Cortex of kidney (tissue), 1 donor: ENCODE data around the gene INO80.

Experiments
- DNase-seq: peaks from one replicate; lab custom pipeline; 2025; lab: John Stamatoyannopoulos, UW

The INO80 gene

DNA sequence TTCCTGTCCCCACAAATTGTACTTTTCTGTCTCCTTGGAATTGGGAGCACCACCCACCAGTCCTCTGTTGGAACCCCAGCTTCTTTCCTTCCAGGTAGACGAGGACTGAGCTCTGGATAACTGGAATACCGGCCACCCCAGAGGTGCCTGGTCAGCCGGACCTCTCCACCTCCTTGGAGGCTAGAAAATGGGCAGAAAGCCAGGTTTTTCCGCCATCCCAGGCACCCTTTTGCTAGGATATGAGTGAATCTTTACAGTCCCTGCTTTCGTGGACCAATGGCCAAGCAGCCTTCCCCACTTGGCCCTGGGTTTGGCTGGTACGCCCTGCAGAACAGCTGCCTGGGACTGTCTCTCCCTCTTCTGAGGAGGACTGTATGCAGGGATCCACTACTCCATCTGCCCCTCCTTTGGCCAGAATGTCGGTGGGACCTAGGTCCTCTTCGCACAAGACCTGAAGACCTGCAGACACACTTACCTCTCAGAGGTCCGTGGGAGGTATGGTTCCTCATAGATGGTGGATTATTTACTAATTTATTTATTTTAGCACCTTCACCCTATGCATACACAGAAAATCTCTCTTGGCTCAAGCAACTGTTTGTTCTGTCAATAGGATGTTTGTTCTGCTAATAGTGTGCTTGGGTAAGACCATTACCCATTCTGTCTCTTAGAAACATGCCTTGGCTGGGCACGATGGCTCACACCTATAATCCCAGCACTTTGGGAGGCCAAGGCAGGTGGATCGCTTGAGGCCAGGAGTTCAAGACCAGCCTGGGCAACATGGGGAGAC lies 171.4 kb downstream of the INO80 start:
- no peak for DNase-seq

DNA sequence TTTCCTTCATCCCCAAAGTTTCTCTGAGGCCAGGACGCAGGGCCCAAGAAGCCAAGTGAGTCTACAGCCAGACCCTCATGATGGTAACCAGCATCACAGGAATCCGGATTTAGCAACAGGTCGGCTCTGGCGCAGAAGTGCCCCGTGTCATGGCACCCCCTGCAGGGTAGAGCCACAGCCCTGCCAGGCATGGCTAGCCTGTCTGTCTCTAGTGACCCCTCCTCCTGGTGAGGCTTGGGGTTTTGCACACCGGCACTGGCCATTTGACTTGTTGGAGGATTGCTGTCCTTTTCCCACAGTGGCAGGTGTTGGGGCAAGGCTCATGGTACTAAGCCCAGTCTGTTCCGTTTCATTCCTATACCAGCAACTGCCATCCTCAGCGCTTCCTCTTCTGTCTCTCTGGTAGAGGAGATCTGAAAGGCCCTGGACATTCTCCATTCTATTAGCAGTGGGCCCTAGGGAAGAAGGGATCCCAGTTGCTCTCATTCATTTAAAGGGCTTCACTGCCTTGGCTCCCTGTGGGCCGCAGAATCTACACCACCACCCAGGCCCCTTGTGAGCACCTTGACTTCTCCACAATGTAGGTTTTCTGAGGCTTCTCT lies 172.2 kb downstream of the INO80 start:
- DNase-seq, result no peak

DNA sequence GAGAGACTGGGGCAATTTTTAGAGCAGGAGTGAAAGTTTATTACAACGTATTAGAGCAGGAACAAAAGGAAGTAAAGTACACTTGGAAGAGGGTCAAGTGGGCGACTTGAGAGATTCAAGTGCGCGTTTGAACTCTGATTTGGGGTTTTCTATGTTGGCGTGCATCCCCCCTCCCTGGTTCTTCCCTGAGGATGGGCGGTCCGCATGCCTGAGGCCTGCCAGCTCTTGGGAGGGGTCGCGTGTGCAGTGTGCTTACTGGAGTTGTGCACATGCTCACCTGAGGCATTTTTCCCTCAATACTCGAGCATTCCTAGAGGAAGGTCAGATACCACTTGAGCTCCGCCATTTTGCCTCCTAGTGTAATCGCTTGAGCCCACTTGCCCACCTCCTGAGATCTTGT lies 173.2 kb downstream of the INO80 start:
- DNase-seq, result no peak

DNA sequence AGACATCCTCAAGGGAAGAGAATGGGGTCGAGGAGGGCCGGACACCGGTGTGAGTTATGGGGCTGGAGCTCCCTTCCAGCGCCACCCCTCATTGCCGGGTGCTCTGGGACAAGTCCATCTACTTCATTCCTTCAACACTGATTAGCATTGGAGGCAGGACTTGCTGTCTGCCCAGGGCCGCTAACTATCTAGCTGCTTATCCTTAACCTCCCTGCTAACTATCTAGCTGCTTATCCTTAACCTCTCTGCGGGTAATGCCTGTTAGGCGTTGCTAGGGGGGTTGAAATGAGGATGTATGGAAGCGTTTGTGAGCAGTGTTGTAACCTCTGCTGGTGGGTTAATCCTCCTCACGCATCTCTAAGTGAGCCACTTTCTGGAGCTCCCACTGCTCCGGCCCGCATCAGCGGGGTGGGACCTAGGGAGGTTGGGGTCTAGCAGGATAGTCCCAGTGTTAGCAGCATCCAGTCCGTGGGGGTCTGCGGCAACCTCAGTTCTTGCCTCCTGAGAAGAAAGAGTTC lies 173.7 kb downstream of the INO80 start:
- no peak for DNase-seq

DNA sequence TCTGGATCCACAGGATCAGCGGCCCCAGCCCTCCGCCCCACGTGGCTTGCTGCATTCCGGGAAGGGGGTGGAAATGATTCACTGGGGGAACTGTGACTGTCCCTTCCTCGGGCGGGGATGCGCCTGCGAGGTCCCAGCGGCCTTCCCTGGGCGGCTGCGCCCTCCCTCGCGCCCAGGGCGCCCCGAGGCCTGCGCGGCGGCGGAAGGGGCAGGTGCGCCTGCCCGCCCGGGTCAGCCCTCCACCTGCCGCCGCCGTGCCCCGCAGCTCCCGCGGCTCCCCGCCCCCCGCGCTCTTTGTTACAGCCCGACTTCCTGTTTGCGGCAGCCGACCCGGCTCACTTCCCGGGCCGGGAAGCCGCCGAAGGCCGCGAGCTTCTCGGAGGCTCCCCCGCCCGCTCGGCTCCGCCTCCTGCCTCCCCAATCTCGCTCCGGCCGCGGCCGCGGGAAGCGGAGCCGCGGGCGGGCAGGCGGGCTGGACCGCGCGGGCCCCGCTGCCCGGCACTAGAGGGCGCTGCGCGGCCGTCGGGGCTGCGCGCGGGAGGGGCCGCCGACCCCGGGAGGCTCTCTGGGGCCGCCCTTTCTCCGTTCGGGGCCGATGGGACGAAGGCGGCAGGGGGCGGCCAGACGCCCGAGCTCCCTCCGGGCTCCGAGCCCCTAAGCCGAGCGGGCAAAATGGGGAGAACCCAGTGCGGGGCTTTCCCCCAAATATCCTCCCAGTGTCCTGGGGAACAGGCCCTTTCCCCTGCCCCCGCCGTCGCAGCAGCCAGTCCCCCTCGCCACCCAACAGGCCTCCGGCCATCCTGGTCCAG lies 174.3 kb downstream of the INO80 start:
- DNase-seq, result no peak

DNA sequence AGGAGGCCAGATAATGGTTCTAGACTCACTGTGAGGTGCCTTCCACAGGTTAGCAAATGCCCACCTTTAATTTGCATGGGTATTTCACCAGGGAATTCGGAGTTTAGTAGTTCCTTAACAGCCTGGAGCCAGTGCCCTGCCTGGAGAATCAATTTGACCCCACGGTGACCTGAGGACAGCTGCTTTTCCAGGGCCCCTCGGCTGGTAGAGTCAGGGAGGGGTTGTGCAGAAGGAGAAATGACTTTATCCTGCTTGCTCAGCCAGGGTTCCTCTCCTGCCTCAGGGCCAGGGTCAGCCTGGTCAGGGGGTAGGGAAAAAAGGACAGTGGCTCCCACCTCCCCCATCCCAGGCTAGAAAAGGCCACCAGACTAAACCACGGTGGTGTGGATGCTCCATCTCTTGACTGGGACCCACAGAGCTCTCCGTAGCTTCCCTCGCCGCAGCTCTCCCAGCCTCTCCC lies 175.0 kb downstream of the INO80 start:
- no peak for DNase-seq

DNA sequence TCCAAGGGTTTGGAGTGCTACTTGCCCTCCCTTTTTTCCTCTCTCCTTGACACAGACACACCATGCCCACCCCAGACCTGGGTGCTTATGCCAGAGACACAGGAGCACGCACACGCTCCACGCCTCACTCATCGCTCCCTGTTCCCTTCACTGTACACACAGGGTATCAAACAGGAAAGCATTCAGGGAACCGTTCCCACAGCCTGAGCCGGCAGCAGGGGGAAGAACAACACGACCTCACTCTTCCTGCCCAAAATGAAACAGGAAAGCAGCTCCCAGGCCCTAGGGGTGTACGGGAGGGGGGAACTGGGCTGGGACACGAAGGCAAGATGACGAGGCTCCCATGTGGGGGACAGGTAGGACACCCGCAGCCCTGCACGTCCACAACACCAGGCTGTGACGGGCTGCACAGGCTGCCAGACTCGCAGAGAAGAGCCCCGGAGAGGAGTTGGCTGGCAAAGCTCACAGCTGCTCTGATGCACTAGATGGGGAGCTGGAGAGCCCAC lies 175.7 kb downstream of the INO80 start:
- no peak for DNase-seq

DNA sequence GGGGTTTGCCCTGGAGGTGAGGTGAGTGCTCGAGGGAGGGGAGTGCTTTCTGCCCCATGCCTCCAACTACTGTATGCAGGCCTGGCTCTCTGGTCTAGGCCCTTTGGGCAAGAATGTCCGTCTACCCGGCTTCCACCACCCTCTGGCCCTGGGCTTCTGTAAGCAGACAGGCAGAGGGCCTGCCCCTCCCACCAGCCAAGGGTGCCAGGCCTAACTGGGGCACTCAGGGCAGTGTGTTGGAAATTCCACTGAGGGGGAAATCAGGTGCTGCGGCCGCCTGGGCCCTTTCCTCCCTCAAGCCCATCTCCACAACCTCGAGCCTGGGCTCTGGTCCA lies 177.6 kb downstream of the INO80 start:
- no peak for DNase-seq

DNA sequence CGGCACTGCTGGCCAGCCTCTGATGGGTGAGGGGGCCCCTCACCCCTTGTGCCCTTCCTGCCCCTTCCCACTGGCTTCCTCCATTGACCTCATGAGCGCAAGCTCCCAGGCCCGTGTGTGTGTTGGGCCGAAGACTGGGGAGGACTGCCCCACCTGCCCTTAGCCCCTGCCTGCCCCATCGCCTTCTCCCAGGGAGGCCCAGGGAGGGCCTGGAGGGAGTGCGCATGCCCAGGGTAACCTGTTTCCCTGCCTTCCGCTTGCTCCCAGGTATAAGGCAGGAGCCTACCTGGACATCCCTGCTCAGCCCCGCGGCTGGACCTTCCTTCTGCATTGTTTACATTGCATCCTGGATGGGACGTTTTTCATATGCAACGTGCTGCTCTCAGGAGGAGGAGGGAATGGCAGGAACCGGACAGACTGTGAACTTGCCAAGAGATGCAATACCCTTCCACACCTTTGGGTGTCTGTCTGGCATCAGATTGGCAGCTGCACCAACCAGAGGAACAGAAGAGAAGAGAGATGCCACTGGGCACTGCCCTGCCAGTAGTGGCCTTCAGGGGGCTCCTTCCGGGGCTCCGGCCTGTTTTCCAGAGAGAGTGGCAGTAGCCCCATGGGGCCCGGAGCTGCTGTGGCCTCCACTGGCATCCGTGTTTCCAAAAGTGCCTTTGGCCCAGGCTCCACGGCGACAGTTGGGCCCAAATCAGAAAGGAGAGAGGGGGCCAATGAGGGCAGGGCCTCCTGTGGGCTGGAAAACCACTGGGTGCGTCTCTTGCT lies 178.1 kb downstream of the INO80 start:
- no peak for DNase-seq

DNA sequence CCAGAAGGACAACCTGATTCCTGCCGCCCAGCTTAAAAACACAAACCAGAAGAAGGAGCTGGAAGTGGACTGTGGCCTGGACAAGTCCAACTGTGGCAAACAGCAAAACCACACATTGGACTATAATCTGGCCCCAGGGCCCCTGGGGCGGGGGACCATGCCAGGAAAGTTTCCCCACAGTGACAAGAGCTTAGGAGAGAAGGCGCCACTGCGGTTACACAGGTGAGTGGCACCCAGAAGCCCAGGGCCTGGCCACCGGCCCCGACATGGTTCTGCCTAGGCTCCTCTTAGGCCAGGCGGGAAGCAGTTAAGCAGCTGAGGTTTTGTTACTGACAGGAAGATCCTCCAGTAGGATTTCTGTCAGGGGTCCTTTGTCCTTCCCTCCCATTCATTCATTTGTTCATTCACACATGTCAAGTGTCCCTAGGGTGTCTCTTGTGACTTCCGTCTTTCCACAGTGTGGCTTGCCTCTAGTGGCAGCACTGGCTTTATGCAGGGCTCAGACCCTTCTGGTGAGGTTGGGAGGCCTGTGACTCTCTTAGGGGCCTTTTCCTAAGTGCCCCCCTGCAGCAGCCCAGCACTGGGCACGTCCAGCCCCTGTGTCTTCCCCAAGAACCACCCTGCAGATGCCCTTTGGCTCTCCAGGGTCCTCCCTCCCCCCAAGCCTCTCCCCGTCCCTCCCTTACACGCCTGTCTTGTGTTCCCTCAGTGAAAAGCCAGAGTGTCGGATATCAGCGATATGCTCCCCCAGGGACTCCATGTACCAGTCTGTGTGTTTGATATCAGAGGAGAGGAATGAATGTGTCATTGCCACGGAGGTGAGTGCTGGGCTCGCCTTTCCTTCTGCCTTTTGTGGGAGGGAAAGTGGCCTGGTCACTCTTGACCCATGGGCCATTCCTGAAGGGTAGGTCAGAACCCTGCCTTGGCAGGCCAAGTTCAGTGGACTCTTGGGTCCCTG lies 179.1 kb downstream of the INO80 start:
- no peak for DNase-seq

DNA sequence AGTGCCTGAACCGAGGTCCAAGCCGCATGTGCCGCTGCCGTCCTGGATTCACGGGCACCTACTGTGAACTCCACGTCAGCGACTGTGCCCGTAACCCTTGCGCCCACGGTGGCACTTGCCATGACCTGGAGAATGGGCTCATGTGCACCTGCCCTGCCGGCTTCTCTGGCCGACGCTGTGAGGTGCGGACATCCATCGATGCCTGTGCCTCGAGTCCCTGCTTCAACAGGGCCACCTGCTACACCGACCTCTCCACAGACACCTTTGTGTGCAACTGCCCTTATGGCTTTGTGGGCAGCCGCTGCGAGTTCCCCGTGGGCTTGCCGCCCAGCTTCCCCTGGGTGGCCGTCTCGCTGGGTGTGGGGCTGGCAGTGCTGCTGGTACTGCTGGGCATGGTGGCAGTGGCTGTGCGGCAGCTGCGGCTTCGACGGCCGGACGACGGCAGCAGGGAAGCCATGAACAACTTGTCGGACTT lies 179.8 kb downstream of the INO80 start:
- DNase-seq, result no peak

DNA sequence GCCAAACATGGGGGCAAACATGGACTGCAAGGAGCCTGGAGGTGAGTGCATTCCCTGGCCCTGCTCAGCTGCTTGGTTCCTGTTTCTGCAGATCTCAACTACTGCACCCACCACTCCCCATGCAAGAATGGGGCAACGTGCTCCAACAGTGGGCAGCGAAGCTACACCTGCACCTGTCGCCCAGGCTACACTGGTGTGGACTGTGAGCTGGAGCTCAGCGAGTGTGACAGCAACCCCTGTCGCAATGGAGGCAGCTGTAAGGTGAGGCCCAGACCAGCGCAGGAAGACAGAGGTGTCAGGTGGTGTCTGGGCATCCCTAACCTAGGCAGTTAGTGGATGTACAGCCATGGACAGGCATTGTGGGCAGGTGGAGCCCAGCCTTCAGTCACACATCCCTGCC lies 181.6 kb downstream of the INO80 start:
- DNase-seq, result no peak

DNA sequence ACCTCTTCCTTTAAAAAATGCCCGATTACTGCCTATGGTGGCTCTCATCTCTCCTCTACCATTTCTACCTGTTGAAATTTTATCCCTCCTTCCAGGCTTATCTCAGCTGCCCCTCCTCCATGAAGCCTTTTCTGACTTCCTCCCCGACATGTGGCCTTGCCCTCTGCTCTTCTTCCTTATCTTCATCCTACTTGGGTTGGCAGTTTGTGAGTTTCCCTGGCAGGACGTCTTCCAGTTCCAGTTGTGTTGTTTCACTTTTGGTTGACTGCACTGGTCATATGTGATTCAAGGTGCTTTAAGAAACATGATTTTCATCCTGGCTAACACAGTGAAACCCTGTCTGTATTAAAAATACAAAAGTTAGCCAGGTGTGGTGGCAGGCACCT lies 182.6 kb downstream of the INO80 start:
- DNase-seq, result no peak

DNA sequence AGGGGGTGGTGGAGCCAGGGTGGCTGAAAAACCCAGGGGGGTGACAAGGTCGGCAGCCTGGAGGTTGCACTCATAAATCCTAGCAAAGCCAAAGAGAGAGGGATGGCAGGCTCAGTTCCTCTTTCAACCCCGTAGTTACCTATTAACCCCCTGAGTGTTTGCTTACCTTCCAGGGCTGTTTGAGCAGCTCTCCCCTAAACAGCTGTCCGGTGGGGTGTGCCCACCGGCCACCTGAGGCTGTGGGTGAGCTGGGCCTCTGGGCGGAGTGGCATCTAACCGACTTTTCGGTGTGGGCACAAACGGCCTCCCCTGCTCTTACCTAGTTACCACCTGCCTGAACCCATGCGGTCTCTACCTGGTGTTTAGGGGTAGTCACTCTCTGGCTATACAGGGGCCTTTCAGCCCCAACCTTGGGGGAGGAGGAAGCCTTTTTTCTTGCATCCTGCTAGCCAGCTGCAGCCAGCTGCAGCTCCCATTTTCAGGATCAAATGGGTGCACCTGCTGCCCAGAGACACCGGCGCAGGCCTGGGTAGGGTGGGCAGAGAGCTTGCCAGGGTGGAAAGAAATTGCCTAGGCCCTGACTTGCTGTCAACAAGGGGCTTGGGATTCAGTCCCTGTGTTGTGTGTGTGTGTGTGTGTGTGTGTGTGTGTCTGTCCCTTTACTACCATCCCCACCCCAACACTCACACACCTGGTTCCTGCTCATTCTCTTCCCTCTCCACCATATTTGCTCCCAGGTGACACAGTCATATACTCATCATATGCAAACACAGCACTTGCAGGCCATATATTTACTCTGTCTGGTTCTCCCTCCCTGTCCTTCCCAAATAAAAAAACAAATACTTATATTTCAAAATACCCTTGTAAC lies 183.2 kb downstream of the INO80 start:
- DNase-seq, result no peak

DNA sequence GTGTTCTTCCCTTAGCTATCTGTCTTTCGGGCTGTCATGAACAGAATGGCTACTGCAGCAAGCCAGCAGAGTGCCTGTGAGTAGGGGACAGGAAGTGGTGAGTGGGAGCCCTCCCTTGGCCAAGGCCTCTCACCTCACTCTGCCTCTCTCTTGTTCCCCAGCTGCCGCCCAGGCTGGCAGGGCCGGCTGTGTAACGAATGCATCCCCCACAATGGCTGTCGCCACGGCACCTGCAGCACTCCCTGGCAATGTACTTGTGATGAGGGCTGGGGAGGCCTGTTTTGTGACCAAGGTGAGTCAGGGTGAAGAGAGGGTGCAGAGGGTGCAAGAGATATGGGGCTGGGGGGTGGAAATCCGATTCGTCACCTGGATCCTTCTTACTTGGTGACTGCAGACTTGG lies 183.9 kb downstream of the INO80 start:
- no peak for DNase-seq

DNA sequence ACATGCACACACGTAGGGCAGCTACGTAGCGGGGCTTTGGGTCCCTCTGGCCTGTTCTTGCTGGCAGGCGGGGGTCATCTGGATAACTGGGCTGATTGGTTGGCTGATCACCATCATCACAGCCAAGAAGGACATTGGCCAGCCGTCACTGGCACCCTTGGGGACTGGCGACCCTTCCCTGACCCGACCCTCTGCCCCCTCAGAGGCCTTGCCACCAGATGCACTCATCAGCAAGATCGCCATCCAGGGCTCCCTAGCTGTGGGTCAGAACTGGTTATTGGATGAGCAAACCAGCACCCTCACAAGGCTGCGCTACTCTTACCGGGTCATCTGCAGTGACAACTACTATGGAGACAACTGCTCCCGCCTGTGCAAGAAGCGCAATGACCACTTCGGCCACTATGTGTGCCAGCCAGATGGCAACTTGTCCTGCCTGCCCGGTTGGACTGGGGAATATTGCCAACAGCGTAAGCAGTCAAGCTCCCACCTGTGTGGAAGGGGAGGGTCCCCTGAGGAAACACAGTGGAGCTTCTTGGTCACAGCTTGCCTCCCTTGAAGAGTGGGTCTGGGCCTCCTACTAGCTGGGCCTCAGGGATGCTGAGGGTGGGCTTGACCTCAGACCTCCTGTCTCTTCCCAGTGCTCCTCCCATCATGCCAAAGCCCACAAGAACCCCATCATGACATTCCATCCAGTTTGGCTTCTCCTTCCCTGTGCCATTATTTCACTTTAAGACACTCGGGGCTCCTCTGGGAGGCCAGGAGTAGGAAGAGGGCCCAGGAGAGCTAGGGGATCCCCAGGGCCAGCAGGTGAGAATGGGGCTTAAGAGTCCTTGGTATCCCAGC lies 184.6 kb downstream of the INO80 start:
- DNase-seq, result no peak

DNA sequence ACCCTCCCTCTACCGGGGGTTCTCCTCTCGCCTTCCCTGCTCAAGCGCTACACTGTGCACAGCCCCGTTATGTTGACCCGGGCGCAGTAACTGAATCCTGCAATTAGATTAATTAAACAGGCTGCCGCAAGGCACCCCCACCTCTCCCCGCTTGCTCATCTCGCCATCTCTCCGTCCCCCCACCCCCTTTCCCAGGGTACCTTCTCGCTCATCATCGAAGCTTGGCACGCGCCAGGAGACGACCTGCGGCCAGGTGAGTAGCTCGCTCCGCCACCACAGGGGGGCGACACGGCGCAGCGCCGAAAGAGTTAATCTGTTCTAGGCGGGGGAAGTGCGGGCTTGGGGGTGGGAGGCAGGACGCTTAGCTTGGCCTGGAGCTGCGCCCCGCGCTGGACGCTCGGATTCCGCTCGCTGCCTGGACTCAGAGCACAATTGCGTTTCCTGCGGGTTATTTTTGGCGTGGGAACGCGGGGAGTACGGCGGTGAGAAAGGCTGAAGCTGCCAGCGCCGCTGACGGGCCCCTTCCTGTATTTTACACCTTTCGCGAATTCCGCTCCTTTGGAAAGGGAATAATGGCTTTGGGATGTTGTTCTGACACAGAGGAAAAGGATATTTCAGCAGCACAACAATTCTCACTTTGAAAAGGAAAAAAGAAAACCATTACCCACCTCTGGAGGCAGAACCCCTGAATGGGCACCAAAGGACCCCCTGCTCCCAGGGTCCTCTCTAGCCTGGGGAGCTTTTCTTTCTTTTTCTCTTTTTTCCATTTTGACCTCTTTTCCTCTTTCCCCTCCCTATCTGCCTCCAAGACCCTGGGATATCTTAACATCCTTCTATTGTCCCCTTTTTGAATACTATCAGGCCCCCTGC lies 185.4 kb downstream of the INO80 start:
- DNase-seq, result no peak
